HEK293 (cell line): ENCODE measurements around the gene C5orf46.

ENCODE experiments used
- CTCF ChIA-PET: fragments of 350-600 bp; formaldehyde crosslinking; extraction: SDS; loops from one replicate; lab custom pipeline; 2021; ENCODE audit warnings: antibody characterized with exemption; lab: Yijun Ruan, JAX
- POLR2A ChIA-PET: fragments of 300-600 bp; formaldehyde crosslinking; extraction: SDS; loops from one replicate; lab custom pipeline; 2020; ENCODE audit warnings: antibody characterized with exemption, inconsistent platforms; lab: Yijun Ruan, JAX
- H3K27ac ChIP-seq: fragments of 200-500 bp; sonication (Bioruptor generic); 2 replicates; pipeline ENCODE4 v1.5.1; 2014; ENCODE audit warnings: low read depth, low read length, control low read depth, inconsistent platforms; ENCODE audit errors: extremely low read depth
- H3K36me3 ChIP-seq, 2 experiments: fragments of 200-500 bp in 1 of 2; sonication (Bioruptor generic) in 1 of 2; 1 replicate in 1 of 2; 2 replicates in 1 of 2; pipeline ENCODE4 v1.5.1; 2014 to 2017; ENCODE audit warnings: inconsistent platforms in 2 of 2, low read length in 2 of 2; ENCODE audit not compliant: control insufficient read depth in 2 of 2, insufficient read depth in 1 of 2
- H3K4me1 ChIP-seq: fragments of 200-500 bp; sonication (Bioruptor generic); 2 replicates; pipeline ENCODE4 v1.5.1; 2014; ENCODE audit warnings: mild to moderate bottlenecking, low read length, inconsistent platforms; ENCODE audit not compliant: control insufficient read depth, insufficient read depth
- H3K4me3 ChIP-seq: 2 replicates; pipeline ENCODE4 v1.5.1; 2011; ENCODE audit warnings: low read depth, mild to moderate bottlenecking, control low read depth, low read length, moderate library complexity
- H3K9me3 ChIP-seq: fragments of 200-500 bp; sonication (Bioruptor generic); 2 replicates; pipeline ENCODE4 v1.5.1; 2014; ENCODE audit warnings: low read depth, low read length, inconsistent platforms; ENCODE audit not compliant: control insufficient read depth, insufficient read depth
- BCL11A ChIP-seq: fragments of 450-650 bp; formaldehyde crosslinking; IDR thresholded peaks from 2 replicates; pipeline ENCODE4 v1.5.1; 2016; ENCODE audit warnings: low read depth, missing biosample characterization, missing genetic modification characterization
- EGR2 ChIP-seq: fragments of 450-650 bp; formaldehyde crosslinking; IDR thresholded peaks from 2 replicates; pipeline ENCODE4 v1.5.1; 2016; ENCODE audit warnings: low read depth, missing biosample characterization, missing genetic modification characterization
- GLI2 ChIP-seq: fragments of 450-650 bp; formaldehyde crosslinking; IDR thresholded peaks from 2 replicates; pipeline ENCODE4; 2017; ENCODE audit warnings: missing biosample characterization, missing genetic modification characterization, low read depth, borderline replicate concordance
- HOXA7 ChIP-seq: sonication (generic); formaldehyde crosslinking; IDR thresholded peaks from 2 replicates; pipeline ENCODE4 v1.8.1; 2022; ENCODE audit warnings: missing genetic modification reagents, borderline replicate concordance
- KLF1 ChIP-seq: fragments of 450-650 bp; formaldehyde crosslinking; IDR thresholded peaks from 2 replicates; pipeline ENCODE4 v1.5.1; 2016; ENCODE audit warnings: missing biosample characterization, missing genetic modification characterization
- KLF17 ChIP-seq: fragments of 450-650 bp; formaldehyde crosslinking; IDR thresholded peaks from 2 replicates; pipeline ENCODE4 v1.5.1; 2016; ENCODE audit warnings: missing biosample characterization, missing genetic modification characterization
- MEIS1 ChIP-seq: sonication (generic); formaldehyde crosslinking; IDR thresholded peaks from 2 replicates; pipeline ENCODE4 v1.8.1; 2022; ENCODE audit warnings: missing genetic modification reagents, mild to moderate bottlenecking, borderline replicate concordance
- OSR2 ChIP-seq: fragments of 450-650 bp; formaldehyde crosslinking; IDR thresholded peaks from 2 replicates; pipeline ENCODE4 v1.5.1; 2016; ENCODE audit warnings: missing biosample characterization, missing genetic modification characterization
- PATZ1 ChIP-seq: fragments of 450-650 bp; formaldehyde crosslinking; IDR thresholded peaks from 2 replicates; pipeline ENCODE4 v1.5.1; 2016; ENCODE audit warnings: missing biosample characterization, missing genetic modification characterization
- PRDM1 ChIP-seq: fragments of 450-650 bp; formaldehyde crosslinking; IDR thresholded peaks from 2 replicates; pipeline ENCODE4; 2016; ENCODE audit warnings: missing biosample characterization, missing genetic modification characterization
- REST ChIP-seq: fragments of 450-650 bp; formaldehyde crosslinking; IDR thresholded peaks from 2 replicates; pipeline ENCODE4 v1.5.1; 2016; ENCODE audit warnings: missing biosample characterization, missing genetic modification characterization
- SCRT2 ChIP-seq: fragments of 450-650 bp; formaldehyde crosslinking; IDR thresholded peaks from 2 replicates; pipeline ENCODE4 v1.5.1; 2016; ENCODE audit warnings: missing biosample characterization, missing genetic modification characterization
- ZFP37 ChIP-seq: fragments of 450-650 bp; formaldehyde crosslinking; IDR thresholded peaks from 2 replicates; pipeline ENCODE4 v1.5.1; 2016; ENCODE audit warnings: missing biosample characterization, missing genetic modification characterization
- ZNF157 ChIP-seq: fragments of 450-650 bp; formaldehyde crosslinking; IDR thresholded peaks from 2 replicates; pipeline ENCODE4 v1.5.1; 2016; ENCODE audit warnings: missing biosample characterization, missing genetic modification characterization
- ZNF223 ChIP-seq: fragments of 450-650 bp; formaldehyde crosslinking; IDR thresholded peaks from 2 replicates; pipeline ENCODE4 v1.5.1; 2016; ENCODE audit warnings: missing biosample characterization, missing genetic modification characterization
- ZNF354C ChIP-seq: fragments of 450-650 bp; formaldehyde crosslinking; IDR thresholded peaks from 2 replicates; pipeline ENCODE4 v1.5.1; 2016; ENCODE audit warnings: missing biosample characterization, missing genetic modification characterization, low read depth, borderline replicate concordance
- ZNF398 ChIP-seq: fragments of 450-650 bp; formaldehyde crosslinking; IDR thresholded peaks from 2 replicates; pipeline ENCODE4 v1.5.1; 2017; ENCODE audit warnings: missing biosample characterization, missing genetic modification characterization
- ZNF777 ChIP-seq: fragments of 450-650 bp; formaldehyde crosslinking; IDR thresholded peaks from 2 replicates; pipeline ENCODE4 v1.5.1; 2017; ENCODE audit warnings: missing biosample characterization, missing genetic modification characterization, borderline replicate concordance
- ZNF785 ChIP-seq: fragments of 450-650 bp; formaldehyde crosslinking; IDR thresholded peaks from 2 replicates; pipeline ENCODE4 v1.5.1; 2016; ENCODE audit warnings: missing biosample characterization, missing genetic modification characterization
- ZNF792 ChIP-seq: fragments of 450-650 bp; formaldehyde crosslinking; IDR thresholded peaks from 2 replicates; pipeline ENCODE4 v1.5.1; 2016; ENCODE audit warnings: missing biosample characterization, missing genetic modification characterization
- ZSCAN23 ChIP-seq: fragments of 450-650 bp; formaldehyde crosslinking; IDR thresholded peaks from 2 replicates; pipeline ENCODE4 v1.5.1; 2016; ENCODE audit warnings: missing biosample characterization, missing genetic modification characterization

Gene C5orf46

GRCh38 chr5:147927901-147928300 is 21.6 kb upstream of the C5orf46 start:
- POLR2A ChIA-PET = no interaction called here
- CTCF ChIA-PET = interaction anchor here (0.9 kb wide), 1 partner anchor 39 kb away, joined by 5 read pairs; no protein-coding TSS in a partner anchor
- Histone ChIP-seq H3K27ac (no peak overlapping the region), H3K36me3 (no peaks in the 10 kb centered on the region), H3K9me3 (no peaks in the 10 kb centered on the region), H3K4me3 (no peak overlapping the region), H3K4me1 (no peaks in the 10 kb centered on the region)
- TF ChIP-seq ZNF777 (tag by site-specific recombination) = no peak
- TF ChIP-seq ZNF785 = no peak
- TF ChIP-seq ZFP37 (tag by site-specific recombination) = no peak
- no peak for TF ChIP-seq KLF1 (tag by site-specific recombination)
- no peak for TF ChIP-seq PRDM1 (tag by site-specific recombination)
- no peak for TF ChIP-seq HOXA7
- no peak for TF ChIP-seq EGR2
- TF ChIP-seq MEIS1 (CRISPR knock-in tag) = no peak
- no peak for TF ChIP-seq REST (tag by site-specific recombination)
- TF ChIP-seq BCL11A (tag by site-specific recombination) = no peak
- TF ChIP-seq ZNF157 (tag by site-specific recombination) = no peak
- TF ChIP-seq OSR2 (tag by site-specific recombination) = no peak
- TF ChIP-seq SCRT2 (tag by site-specific recombination) = no peak

- Histone ChIP-seq H3K27ac (no peak overlapping the region), H3K36me3 (no peaks in the 10 kb centered on the region), H3K9me3 (no peaks in the 10 kb centered on the region), H3K4me3 (no peak overlapping the region), H3K4me1 (no peaks in the 10 kb centered on the region)
- CTCF ChIA-PET = interaction anchor here (1.1 to 2.1 kb wide), 3 partner anchors 8 to 68 kb away, joined by 5 to 13 read pairs (median 7); no protein-coding TSS in a partner anchor
- POLR2A ChIA-PET = no interaction called here
- TF ChIP-seq ZNF354C (no peak), PATZ1 (tag by site-specific recombination) (no peak), GLI2 (tag by site-specific recombination) (no peak), REST (tag by site-specific recombination) (no peak), ZNF792 (tag by site-specific recombination) (no peak), ZNF398 (no peak), ZSCAN23 (tag by site-specific recombination) (no peak), KLF17 (no peak), ZNF223 (tag by site-specific recombination) (no peak)
Observed at GRCh38 chr5:147925020-147925419, 18.7 kb upstream of the C5orf46 start.
